Brain pericyte (primary cell): Measurements from ENCODE around the gene MYL3.

Experiments
- DNase-seq: peaks from one replicate; pipeline ENCODE4 v3.0.0-alpha.2; 2012; ENCODE audit warnings: low read depth, low spot score

Gene MYL3

DNA sequence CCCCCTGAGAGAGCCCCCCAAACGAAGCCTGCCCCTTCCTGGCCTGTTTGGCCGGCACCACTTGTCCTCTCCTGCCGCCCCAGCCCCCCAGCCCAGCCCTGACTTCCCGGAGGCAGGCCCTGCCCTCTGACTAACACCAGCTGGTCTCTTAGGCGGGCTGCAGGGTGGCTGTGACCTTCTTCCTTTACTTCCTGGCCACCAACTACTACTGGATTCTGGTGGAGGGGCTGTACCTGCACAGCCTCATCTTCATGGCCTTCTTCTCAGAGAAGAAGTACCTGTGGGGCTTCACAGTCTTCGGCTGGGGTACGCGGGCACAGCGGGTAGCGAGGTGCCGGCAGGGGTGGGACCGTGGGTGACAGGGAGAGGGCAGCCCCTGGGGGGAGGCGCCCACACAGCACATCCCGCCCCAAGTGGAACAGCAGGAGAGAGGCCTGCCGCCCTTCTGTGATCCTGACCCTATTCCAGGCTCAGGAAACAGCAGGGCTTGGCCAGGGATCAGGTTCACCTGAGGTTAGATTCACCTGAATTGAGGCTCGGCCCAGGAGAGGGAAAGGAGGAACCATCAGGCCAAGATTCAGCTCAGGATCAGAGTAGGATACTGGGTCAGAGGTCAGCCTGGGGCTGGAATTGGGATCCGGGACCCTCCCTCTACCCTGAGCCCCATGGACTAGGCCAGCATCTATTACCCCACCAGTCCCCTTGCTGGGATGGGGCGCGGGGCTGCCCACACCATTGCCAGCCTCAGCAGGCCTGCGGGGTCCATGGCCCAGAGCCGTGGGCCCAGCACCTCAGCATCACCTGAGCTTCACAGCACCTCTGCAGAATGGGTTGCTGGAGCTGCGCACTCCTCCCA lies 36.1 kb upstream of the MYL3 start:
- DNase-seq, result no peak

GRCh38 chr3:46898321-46899150 lies 35.3 kb upstream of the MYL3 start:
- DNase-seq, result no peak

DNA sequence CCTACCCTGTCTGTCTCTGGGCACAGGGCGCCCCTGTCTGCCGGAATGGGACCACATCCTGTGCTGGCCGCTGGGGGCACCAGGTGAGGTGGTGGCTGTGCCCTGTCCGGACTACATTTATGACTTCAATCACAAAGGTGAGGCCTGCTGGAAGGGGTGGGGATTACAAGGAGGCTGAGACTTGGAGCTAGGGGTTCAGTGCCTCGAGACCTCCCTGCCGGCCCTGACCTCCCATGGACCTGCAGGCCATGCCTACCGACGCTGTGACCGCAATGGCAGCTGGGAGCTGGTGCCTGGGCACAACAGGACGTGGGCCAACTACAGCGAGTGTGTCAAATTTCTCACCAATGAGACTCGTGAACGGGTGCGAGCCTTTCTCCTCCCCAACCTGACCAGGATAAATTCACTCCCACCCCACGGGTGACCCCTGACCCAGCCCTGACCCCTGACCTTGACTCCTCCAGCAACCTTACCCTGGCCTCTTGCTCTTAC lies 34.6 kb upstream of the MYL3 start:
- DNase-seq, result no peak

DNA sequence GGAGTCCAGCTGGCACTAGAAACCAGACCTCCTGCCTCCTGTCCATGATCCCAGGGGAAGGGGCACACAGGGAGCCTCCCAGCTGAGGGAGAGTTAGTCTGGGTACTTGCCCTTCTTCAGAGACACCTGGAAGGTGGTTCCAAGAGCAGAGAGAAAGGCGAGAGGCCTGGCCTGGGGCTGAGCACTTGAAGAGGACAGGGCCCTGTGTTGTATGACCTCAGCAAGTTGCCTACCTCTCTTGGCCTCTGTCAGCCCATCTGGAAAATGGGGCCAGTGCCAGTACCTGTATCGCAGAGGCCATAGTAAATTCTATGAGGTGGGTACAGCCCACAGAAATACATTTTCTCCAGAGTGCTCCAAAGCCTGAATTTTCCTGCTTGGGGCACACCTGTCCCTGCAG lies 33.8 kb upstream of the MYL3 start:
- DNase-seq, result no peak

GRCh38 chr3:46896386-46896785 lies 33.1 kb upstream of the MYL3 start:
- DNase-seq, result no peak

DNA sequence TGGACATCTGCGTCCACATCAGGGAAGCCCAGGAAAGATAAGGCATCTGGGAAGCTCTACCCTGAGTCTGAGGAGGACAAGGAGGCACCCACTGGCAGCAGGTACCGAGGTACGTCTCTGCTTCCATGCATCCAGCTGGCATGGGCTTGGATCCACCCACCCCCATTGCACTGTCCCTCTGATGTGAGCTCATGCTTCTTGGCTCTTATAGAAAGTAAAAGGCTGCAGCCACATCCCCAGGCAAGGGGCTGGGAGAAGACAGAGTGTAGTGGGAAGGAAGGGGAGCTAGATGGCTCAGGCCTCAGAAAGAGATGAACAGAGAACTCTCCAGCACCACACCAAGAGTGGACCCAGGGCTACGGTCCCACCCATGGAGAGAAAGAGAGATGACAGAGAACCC lies 32.5 kb upstream of the MYL3 start:
- no peak for DNase-seq

DNA sequence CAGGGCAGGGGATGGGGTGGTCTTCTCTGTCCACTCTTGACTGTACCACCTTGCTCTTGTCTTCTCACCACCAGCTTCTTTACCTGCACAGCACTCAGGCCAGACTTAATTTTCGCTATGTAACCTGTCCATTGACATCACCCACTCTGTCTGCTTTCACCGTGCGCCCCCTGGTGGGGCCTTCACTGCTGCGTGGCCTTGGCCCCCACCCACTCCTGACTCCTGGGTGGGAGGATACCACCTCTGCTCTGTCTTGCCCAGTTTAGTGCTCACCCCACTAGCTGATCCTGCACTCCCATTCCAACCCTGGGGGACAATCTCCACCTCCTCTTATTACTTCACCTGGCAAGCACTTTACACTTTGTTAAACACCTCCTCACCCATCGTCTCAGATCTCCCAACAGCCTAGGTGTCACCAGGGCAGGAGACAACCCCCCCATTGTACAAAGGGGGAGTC lies 32.0 kb upstream of the MYL3 start:
- DNase-seq, result no peak

DNA sequence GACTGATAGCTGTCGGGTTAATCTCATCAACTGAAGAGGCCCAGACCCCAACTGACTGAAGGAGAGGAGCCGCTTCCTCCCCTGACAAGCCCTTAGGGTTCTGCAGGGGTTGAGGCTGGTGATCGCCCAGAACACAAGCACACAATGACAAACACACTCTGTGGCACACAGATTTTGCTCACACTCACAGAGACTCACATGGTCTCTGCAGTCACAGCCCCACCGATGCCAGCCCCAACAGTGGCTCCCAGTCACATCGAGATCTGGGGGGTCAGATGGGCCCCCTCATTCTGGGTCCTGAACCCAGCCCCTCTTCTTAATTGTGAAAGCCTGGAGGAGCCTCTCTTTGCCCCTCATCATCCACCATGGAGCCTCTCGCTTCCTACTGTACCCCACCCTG lies 31.0 kb upstream of the MYL3 start:
- DNase-seq, result no peak

- DNase-seq, result no peak
Measured at GRCh38 chr3:46893763-46894162, 30.5 kb upstream of the MYL3 start.

DNA sequence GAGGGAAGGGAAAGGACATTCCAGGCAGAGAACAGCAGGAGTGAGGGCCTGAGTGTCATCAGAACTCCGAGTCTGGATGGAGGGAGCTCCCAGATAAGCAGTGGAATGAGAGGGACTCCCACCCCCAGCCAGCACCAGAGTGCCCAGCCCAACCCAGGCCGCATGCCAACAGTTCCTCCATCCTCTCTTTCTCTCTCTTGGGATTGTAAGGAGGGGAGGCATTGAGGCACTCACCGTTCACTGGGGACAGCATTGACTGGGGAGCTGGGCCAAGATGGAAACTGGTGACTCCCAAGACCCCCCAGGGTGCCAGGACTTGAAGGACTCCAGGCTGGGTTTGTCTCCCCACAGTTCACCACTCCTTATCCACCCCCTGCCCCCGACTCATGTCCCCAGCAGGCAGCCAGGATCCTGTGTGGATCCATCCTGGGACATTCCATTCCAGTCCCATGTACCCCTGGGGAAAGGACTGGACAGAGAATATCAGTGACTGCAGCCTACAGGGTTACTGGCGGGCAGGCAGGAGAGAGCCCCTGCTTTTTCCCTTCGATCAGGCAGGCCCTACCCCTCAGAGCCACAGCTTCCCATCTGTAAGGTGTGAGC lies 30.0 kb upstream of the MYL3 start:
- DNase-seq, result no peak

DNA sequence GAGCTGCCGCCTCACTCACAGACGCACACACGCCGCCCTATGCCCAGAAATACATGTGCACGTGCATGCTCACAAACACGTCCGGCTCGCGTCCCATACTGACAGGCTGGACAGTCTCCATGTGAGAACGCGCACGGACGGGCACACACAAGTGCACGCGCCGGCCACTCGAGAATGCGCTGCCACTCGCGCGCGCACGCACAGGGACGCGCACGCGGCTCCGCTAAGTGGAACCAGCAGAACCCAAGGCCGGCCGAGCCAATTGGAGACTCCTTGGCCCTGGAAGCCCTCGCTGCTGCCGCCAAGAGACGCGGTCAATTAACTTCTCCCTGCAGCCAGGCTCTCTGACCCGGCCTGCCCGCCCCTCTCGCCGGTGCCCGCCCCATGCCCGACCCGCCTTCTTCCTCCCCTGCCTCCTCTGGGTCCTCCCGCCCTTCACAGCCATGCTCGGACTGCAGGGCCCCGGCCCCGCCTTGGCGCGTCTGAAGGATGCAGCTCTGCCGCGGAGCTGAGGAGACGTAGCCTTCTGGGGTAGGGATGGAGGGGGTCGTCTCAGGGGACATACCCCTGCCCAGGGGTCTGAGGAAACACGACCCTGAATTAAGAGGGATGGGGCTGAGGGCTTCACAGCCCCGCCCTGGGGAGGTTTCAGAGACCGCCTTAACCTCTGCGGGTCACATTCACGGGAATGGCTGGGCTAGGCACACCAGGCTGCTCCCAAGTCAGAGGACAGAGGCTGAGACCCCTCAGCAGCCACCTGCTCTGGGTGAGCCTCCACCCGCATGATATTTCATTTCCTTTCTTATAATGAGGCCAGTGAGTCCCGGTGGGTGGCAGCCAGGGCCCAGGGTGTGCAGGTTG lies 29.3 kb upstream of the MYL3 start:
- DNase-seq, result no peak

GRCh38 chr3:46891132-46891531 lies 27.9 kb upstream of the MYL3 start:
- DNase-seq, result no peak

GRCh38 chr3:46890132-46890531 lies 26.9 kb upstream of the MYL3 start:
- no peak for DNase-seq

DNA sequence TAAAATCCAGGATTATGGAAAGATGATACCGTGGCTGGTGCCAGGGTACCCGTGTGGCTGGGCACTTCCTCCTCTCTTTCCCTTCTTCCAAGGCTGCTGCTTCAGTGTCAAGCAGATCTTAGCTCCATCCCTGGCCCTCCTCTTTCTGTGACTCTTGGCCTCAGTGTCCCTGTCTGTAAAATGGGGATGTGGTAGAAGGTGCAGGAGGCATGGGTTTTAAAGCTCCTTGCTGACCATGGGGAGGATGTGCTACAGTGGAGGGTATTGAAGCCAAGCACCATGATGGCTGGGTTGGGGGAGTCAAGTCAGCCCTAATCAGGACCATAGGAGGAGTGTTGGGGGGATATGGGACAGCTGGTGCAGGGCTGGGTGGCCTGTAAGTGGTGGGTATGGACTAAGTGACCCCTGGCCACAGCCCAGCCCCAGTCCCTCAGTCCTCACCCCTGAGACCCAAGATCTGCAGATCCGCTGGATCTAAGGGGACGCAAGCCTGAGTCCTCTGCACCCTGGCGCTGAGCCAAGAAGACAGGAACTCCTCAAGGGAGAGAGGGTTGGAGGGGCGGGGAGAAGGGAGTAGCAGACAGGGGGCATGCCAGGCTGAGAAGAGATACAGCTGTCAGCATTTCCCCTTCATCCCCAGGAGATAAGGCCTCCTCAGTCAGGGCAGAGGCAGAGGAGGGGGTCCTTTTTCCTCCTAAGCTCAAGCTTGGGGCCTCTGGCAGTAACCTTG lies 26.3 kb upstream of the MYL3 start:
- DNase-seq, result no peak

- DNase-seq, result no peak
Measured at GRCh38 chr3:46888705-46889104, 25.5 kb upstream of the MYL3 start.

DNA sequence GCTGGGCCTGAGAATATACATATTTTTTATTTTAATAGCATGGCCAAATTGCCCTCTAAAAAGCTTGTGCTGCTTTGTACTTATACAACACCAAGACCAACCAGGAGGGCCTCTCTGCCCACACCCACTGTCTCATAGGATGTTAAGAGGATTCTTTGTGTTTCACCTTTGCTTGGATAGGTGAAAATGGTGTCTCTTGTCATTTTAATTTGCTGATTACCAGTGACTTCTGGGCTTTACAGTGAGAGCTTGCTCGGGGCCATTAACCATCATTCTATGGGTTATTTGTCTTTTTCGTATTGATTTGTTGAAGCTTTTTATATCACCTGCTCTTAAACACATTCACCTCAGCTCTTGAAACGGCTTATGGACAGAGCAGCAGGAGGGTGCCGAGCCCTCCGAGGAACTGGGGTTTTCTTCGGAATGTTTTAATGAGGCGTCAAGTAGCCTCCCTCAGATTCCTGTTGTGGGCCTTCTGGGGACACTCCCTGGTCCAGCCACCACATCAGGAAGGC lies 24.8 kb upstream of the MYL3 start:
- DNase-seq, result no peak

DNA sequence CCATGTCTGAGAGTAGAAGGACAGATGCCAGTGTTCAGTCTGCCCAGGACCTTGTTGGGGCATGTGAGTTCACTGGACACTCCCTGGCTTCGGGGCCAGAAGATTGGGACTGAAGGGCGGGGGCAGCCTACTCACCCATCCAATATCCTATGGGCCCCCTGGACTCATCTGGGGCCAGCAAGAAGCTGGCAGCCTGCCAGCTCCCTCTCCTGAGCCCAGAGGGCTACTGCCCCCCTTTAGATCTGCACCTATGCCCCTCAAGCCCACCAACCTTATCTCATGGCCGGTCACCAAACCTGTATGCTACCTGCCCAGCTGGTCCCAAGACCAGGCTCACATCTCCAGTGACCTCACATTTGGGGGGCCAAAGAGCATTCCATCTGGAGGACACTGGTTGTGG lies 22.4 kb upstream of the MYL3 start:
- no peak for DNase-seq

DNA sequence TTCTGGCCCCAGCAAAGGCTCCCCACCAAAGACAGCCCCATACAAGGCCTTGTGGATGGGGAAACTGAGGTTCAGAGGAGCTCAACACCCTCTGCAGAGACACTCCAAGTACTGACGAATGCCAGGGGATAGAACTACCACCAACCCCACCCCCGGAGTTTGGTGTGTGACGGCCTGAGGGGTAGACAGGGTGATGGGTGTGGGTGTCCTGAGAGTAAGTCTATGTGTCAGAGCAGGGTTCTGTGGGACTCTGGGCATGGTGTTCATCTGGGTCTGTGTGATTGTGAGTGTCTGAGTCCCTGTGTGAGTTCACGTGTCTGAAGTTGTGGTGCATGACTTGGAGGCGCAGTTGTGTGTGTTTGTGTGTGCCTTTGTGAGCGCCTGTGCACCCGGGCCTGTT lies 21.7 kb upstream of the MYL3 start:
- DNase-seq, result no peak

GRCh38 chr3:46884427-46884826 lies 21.2 kb upstream of the MYL3 start:
- DNase-seq, result no peak

- DNase-seq, result no peak
Measured at GRCh38 chr3:46883830-46884185, 20.6 kb upstream of the MYL3 start.
